ENCODE measurements around the gene HCFC1.

Gene HCFC1

DNA sequence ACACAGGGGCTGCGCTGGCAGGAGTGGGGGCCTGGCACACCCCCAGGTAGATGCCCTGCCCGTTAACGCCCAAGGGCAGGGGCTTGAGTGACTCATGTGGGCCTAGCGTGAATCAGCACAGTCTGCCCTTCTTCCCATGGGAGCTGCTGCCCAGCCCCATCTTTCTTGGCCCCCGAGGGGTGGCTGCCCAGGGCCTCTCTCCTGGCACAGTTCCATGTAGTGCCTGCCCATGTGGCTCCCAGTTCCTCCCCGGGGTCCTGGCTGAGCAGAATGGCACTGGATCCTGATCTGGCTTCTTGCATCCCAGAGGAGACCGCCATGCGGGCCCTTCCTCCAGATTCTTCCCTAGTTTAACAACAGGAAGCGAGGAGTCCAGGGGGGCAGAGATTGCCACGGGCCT, 69.2 kb downstream of the HCFC1 start:
- no peak overlapping the region for H3K4me2 ChIP-seq (ENCODE audit: low read length)
- no peak for TF ChIP-seq EZH2phosphoT487 (IDR thresholded peaks at IDR 0.05; ENCODE audit: borderline replicate concordance, low read length)
- TF ChIP-seq, protein P1, sequence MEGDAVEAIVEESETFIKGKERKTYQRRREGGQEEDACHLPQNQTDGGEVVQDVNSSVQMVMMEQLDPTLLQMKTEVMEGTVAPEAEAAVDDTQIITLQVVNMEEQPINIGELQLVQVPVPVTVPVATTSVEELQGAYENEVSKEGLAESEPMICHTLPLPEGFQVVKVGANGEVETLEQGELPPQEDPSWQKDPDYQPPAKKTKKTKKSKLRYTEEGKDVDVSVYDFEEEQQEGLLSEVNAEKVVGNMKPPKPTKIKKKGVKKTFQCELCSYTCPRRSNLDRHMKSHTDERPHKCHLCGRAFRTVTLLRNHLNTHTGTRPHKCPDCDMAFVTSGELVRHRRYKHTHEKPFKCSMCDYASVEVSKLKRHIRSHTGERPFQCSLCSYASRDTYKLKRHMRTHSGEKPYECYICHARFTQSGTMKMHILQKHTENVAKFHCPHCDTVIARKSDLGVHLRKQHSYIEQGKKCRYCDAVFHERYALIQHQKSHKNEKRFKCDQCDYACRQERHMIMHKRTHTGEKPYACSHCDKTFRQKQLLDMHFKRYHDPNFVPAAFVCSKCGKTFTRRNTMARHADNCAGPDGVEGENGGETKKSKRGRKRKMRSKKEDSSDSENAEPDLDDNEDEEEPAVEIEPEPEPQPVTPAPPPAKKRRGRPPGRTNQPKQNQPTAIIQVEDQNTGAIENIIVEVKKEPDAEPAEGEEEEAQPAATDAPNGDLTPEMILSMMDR (IDR thresholded peaks at IDR 0.05; ENCODE audit: low read depth, low read length, poor library complexity, severe bottlenecking) = no peak

DNA sequence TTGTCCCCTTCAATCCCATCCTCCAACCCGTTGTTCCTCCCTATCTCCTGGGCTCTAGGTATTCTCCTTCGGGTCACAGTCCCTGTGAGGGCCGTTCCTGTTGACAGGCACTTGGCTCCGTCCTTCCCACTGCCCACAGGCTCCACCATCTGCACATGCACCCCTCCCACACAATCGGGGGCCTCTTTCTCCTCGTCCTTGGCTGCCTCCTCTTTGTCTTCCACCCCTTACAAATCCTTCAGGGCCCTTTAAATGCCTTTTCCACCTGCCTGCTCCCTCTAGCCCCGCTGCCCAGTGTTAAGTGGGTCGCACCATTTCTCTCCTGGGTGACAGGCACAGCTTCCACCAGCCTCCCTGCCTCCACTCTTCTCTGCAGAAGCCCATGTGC, 69.9 kb downstream of the HCFC1 start:
- TF ChIP-seq, protein P1 (IDR thresholded peaks at IDR 0.05; ENCODE audit: low read depth, low read length, poor library complexity, severe bottlenecking) = no peak
- TF ChIP-seq EZH2phosphoT487 (IDR thresholded peaks at IDR 0.05; ENCODE audit: borderline replicate concordance, low read length) = no peak
- Histone ChIP-seq H3K4me2 (ENCODE audit: low read length) (peak overlapping the region; percentile 59), H3K27ac (ENCODE audit: low read depth, low read length) (no peak overlapping the region), H3F3A (ENCODE audit: control insufficient read depth, insufficient read depth) (no peaks in the 10 kb centered on the region), H3K4me3 (ENCODE audit: low read length) (no peak overlapping the region; the same call in 1 of the 2 replicates), H3K9me3 (ENCODE audit: control insufficient read depth, insufficient read depth, low read length) (no peaks in the 10 kb centered on the region), H3K27me3 (ENCODE audit: control insufficient read depth, low read length) (no peaks in the 10 kb centered on the region), H3K4me1 (ENCODE audit: control insufficient read depth, low read length) (peaks cover 58% of the 10 kb centered on the region), H3K9me2 (replicated peaks; ENCODE audit: control insufficient read depth, low read length) (no peaks in the 10 kb centered on the region), H3K79me2 (ENCODE audit: control insufficient read depth, low read length) (no peaks in the 10 kb centered on the region), H3K36me3 (ENCODE audit: control insufficient read depth, low read length) (no peaks in the 10 kb centered on the region), H4K20me1 (ENCODE audit: control insufficient read depth, insufficient read depth, low read depth, low read length) (no peaks in the 10 kb centered on the region)

More for the DNA sequence above, 69.2 kb downstream of the HCFC1 start:
- no peak overlapping the region for H3K4me3 ChIP-seq (ENCODE audit: low read length)
- H3K27ac ChIP-seq (ENCODE audit: low read depth, low read length) = no peak overlapping the region
- no peaks in the 10 kb centered on the region for H3K9me2 ChIP-seq (replicated peaks; ENCODE audit: control insufficient read depth, low read length)
- H3K4me1 ChIP-seq (ENCODE audit: control insufficient read depth, low read length) = peaks cover 58% of the 10 kb centered on the region
- H3K9me3 ChIP-seq (ENCODE audit: control insufficient read depth, insufficient read depth, low read length) = no peaks in the 10 kb centered on the region
- H3F3A ChIP-seq (ENCODE audit: control insufficient read depth, insufficient read depth) = no peaks in the 10 kb centered on the region; the same call in 1 of the 2 replicates
- no peaks in the 10 kb centered on the region for H3K79me2 ChIP-seq (ENCODE audit: control insufficient read depth, low read length)
- no peaks in the 10 kb centered on the region for H3K36me3 ChIP-seq (ENCODE audit: control insufficient read depth, low read length)
- H4K20me1 ChIP-seq (ENCODE audit: control insufficient read depth, insufficient read depth, low read depth, low read length) = no peaks in the 10 kb centered on the region
- H3K27me3 ChIP-seq (ENCODE audit: control insufficient read depth, low read length) = no peaks in the 10 kb centered on the region

DNA sequence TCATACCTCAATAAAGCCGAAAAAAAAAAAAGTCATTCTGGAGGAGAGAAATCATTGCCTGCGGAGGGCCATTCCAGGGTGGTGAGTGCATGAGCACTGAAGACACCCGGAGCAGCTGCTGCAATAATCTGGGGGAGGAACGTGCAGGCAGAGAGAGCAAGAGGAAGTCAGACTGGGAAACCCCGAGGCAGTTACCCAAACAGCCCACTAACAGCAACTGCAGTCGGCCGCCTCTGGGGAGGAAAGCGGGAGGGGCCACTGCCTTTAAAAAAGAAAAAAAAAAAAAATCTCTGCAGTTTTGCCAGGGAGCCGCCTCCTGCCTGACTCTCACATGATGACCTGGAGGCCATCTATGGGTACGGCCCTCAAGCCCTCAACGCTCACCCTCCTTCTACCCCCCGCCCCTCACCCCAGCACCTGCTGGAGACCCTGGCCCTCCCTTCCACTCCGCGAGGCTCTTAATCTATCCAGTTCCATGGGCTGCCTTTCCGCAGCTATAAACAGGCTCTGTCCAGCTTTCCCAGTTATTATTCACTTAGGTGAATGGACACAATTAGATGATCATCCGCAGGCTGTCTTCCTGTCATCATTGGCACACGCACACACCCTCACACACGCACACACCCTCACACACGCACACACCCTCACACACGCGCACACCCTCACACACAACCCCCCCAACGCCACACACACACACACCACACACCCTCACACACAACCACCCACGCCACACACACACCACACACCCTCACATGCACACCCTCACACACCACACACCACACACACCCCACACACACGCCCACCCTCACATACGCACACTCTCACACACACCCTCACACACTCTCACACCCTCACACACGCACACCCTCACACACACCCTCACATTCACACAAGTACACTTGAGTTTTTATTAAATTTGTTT, 70.5 kb downstream of the HCFC1 start:
- no peaks in the 10 kb centered on the region for H3K9me3 ChIP-seq (ENCODE audit: control insufficient read depth, insufficient read depth, low read length)
- H3K36me3 ChIP-seq (ENCODE audit: control insufficient read depth, low read length) = no peaks in the 10 kb centered on the region
- peak overlapping the region; percentile 47 for H3K4me3 ChIP-seq (ENCODE audit: low read length)
- H4K20me1 ChIP-seq (ENCODE audit: control insufficient read depth, insufficient read depth, low read depth, low read length) = no peaks in the 10 kb centered on the region
- H3K27me3 ChIP-seq (ENCODE audit: control insufficient read depth, low read length) = no peaks in the 10 kb centered on the region
- no peaks in the 10 kb centered on the region for H3K79me2 ChIP-seq (ENCODE audit: control insufficient read depth, low read length)
- no peak for TF ChIP-seq EZH2phosphoT487 (IDR thresholded peaks at IDR 0.05; ENCODE audit: borderline replicate concordance, low read length)
- TF ChIP-seq, protein P1 (IDR thresholded peaks at IDR 0.05; ENCODE audit: low read depth, low read length, poor library complexity, severe bottlenecking) = no peak
- no peaks in the 10 kb centered on the region for H3K9me2 ChIP-seq (replicated peaks; ENCODE audit: control insufficient read depth, low read length)
- H3K27ac ChIP-seq (ENCODE audit: low read depth, low read length) = peak overlapping the region; percentile 16; the same call in 1 of the 2 replicates
- peaks cover 58% of the 10 kb centered on the region for H3K4me1 ChIP-seq (ENCODE audit: control insufficient read depth, low read length)
- no peaks in the 10 kb centered on the region for H3F3A ChIP-seq (ENCODE audit: control insufficient read depth, insufficient read depth)
- H3K4me2 ChIP-seq (ENCODE audit: low read length) = peak overlapping the region; percentile 59
